K562 (cell line): Measurements from ENCODE around the gene TPD52L2. TPM values are rescaled to one million over a fixed set of nuclear protein-coding genes. Genes with fewer than 3 reads are reported as not detected.
A peak's percentile ranks its signal among the peaks of the same experiment; 100 is the strongest.

Experiments
- EP400 ChIP-seq: fragments of 450-650 bp; IDR thresholded peaks from 2 replicates; pipeline ENCODE4 v1.6.1; 2017; ENCODE audit warnings: antibody characterized with exemption, mild to moderate bottlenecking, moderate library complexity
- ILF3 ChIP-seq: fragments of 450-650 bp; IDR thresholded peaks from 2 replicates; pipeline ENCODE4 v1.6.1; 2018; ENCODE audit warnings: antibody characterized with exemption, mild to moderate bottlenecking, moderate library complexity, borderline replicate concordance
- JUN ChIP-seq, 2 experiments: sonication (generic) in 1 of 2; formaldehyde crosslinking in 1 of 2; IDR thresholded peaks; 2 replicates each; pipeline versions ENCODE4 v1.6.1 to v1.8.0; 2012 to 2022; ENCODE audit warnings: borderline replicate concordance in 2 of 2, mild to moderate bottlenecking in 2 of 2, improper control_type of control experiment in 1 of 2, low read depth in 1 of 2, low read length in 1 of 2, missing genetic modification reagents in 1 of 2
- NCOR1 ChIP-seq: fragments of 450-650 bp; IDR thresholded peaks from 2 replicates; pipeline ENCODE4 v1.6.1; 2016; ENCODE audit warnings: mild to moderate bottlenecking, moderate library complexity
- PCBP2 ChIP-seq: fragments of 200-400 bp; formaldehyde crosslinking; IDR thresholded peaks from 2 replicates; pipeline ENCODE4 v1.6.1; 2018; ENCODE audit warnings: low read length, low read depth, mild to moderate bottlenecking, moderate library complexity; ENCODE audit not compliant: poor library complexity, severe bottlenecking
- POLR2A ChIP-seq: fragments of 450-650 bp; conservative IDR thresholded peaks from 2 replicates; pipeline ENCODE4 v1.6.1; 2016
- RHOXF2B ChIP-seq: fragments of 250-450 bp; sonication (Bioruptor Pico); conservative IDR thresholded peaks from 2 replicates; pipeline ENCODE4 v1.5.1; 2021
- SRF ChIP-seq, 2 experiments: fragments of 250-450, 450-650 bp in 1 of 2; sonication (Bioruptor Pico) in 1 of 2; sonication (generic) in 1 of 2; formaldehyde crosslinking; IDR thresholded peaks; 2 replicates each; pipeline versions ENCODE4 v1.5.0 to v1.5.1; 2020 to 2022; ENCODE audit warnings: mild to moderate bottlenecking in 1 of 2, missing genetic modification reagents in 1 of 2
- U2AF1 ChIP-seq: fragments of 200-400 bp; formaldehyde crosslinking; optimal IDR thresholded peaks from 2 replicates; pipeline ENCODE3; 2017; ENCODE audit warnings: mild to moderate bottlenecking, low read depth, low read length, moderate library complexity
- ZBTB7A ChIP-seq: IDR thresholded peaks from 2 replicates; pipeline ENCODE4 v1.6.1; 2011; ENCODE audit warnings: low read depth, mild to moderate bottlenecking, low read length, moderate library complexity, borderline replicate concordance; ENCODE audit not compliant: control insufficient read depth
- ZNF316 ChIP-seq: fragments of 450-650 bp; IDR thresholded peaks from 2 replicates; pipeline ENCODE4 v1.6.1; 2016
- ZNF444 ChIP-seq: fragments of 250-450 bp; sonication (Bioruptor Pico); IDR thresholded peaks from 2 replicates; pipeline ENCODE4 v1.4.0; 2020; ENCODE audit warnings: mild to moderate bottlenecking, moderate library complexity
- polyA plus RNA-seq, 8 experiments: library from polyadenylated mRNA; depleted of rRNA in 4 of 8; stranded (reverse) in 5 of 8; unstranded in 3 of 8; fragments of >200 nt; fragmentation: Nextera tagmentation in 2 of 8; fragmentation: Illumina TruSeq in 1 of 8; extraction: Ambion mirVana in 2 of 8; extraction: Trizol in 1 of 8; gene quantifications; 2 replicates each; pipeline versions ENCODE4 v1.2.1 to v1.2.3, GENCODE V29; 2011 to 2014; ENCODE audit warnings: inconsistent platforms in 1 of 8, missing spikeins in 1 of 8
- total RNA-seq, 7 experiments: library from RNA; depleted of rRNA in 6 of 7; stranded (reverse); fragments of >200 nt in 6 of 7; fragmentation: Illumina TruSeq in 2 of 7; extraction: Trizol in 2 of 7; gene quantifications; 2 replicates each; pipeline versions ENCODE4 v1.2.1 to v1.2.3, GENCODE V29; 2011 to 2021; ENCODE audit warnings: low replicate concordance in 1 of 7
- TF ChIP-seq, protein P1 (sequence below): fragments of 250-450 bp; sonication (Bioruptor Pico); IDR thresholded peaks from 2 replicates; pipeline ENCODE4 v1.4.0; 2020; ENCODE audit warnings: mild to moderate bottlenecking, moderate library complexity
- TF ChIP-seq, protein P2 (sequence below): fragments of 250-450 bp; sonication (Bioruptor Pico); IDR thresholded peaks from 2 replicates; pipeline ENCODE4 v1.4.0; 2020
- TF ChIP-seq, protein P3 (sequence below), 2 experiments: fragments of 450-650 bp; conservative IDR thresholded peaks; 2 replicates each; pipeline ENCODE4 v1.6.1; 2017; ENCODE audit warnings: mild to moderate bottlenecking in 2 of 2, moderate library complexity in 2 of 2
- TF ChIP-seq, protein P4 (sequence below), 2 experiments: IDR thresholded peaks in 1 of 2; conservative IDR thresholded peaks in 1 of 2; 2 replicates each; pipeline ENCODE4 v1.6.1; 2016; ENCODE audit warnings: low read depth in 2 of 2, mild to moderate bottlenecking in 1 of 2, missing compliant biosample characterization in 1 of 2, missing genetic modification characterization in 1 of 2, moderate library complexity in 1 of 2

Gene TPD52L2
- total and polyA plus RNA-seq, 9 of the 15 experiments (the other 6 are each of a cell fraction or from before 2014, with no cell fraction given) = 1.9 to 117 (median 74.6) TPM

GRCh38 chr20:63822276-63822696, 42.8 kb upstream of the TPD52L2 start (continued):
- TF ChIP-seq JUN (IDR thresholded peaks at IDR 0.05; ENCODE audit: borderline replicate concordance, low read depth, low read length) = no peak
- no peak for TF ChIP-seq JUN (CRISPR knock-in tag; IDR thresholded peaks at IDR 0.05; ENCODE audit: borderline replicate concordance)
- TF ChIP-seq U2AF1 = no peak
- no peak for TF ChIP-seq ZNF444
- TF ChIP-seq, protein P1, sequence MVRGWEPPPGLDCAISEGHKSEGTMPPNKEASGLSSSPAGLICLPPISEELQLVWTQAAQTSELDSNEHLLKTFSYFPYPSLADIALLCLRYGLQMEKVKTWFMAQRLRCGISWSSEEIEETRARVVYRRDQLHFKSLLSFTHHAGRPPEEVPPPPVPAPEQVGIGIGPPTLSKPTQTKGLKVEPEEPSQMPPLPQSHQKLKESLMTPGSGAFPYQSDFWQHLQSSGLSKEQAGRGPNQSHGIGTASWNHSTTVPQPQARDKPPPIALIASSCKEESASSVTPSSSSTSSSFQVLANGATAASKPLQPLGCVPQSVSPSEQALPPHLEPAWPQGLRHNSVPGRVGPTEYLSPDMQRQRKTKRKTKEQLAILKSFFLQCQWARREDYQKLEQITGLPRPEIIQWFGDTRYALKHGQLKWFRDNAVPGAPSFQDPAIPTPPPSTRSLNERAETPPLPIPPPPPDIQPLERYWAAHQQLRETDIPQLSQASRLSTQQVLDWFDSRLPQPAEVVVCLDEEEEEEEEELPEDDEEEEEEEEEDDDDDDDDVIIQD (CRISPR knock-in tag) = no peak
- TF ChIP-seq ZNF316 = no peak
- TF ChIP-seq PCBP2 = no peak
- TF ChIP-seq, protein P2, sequence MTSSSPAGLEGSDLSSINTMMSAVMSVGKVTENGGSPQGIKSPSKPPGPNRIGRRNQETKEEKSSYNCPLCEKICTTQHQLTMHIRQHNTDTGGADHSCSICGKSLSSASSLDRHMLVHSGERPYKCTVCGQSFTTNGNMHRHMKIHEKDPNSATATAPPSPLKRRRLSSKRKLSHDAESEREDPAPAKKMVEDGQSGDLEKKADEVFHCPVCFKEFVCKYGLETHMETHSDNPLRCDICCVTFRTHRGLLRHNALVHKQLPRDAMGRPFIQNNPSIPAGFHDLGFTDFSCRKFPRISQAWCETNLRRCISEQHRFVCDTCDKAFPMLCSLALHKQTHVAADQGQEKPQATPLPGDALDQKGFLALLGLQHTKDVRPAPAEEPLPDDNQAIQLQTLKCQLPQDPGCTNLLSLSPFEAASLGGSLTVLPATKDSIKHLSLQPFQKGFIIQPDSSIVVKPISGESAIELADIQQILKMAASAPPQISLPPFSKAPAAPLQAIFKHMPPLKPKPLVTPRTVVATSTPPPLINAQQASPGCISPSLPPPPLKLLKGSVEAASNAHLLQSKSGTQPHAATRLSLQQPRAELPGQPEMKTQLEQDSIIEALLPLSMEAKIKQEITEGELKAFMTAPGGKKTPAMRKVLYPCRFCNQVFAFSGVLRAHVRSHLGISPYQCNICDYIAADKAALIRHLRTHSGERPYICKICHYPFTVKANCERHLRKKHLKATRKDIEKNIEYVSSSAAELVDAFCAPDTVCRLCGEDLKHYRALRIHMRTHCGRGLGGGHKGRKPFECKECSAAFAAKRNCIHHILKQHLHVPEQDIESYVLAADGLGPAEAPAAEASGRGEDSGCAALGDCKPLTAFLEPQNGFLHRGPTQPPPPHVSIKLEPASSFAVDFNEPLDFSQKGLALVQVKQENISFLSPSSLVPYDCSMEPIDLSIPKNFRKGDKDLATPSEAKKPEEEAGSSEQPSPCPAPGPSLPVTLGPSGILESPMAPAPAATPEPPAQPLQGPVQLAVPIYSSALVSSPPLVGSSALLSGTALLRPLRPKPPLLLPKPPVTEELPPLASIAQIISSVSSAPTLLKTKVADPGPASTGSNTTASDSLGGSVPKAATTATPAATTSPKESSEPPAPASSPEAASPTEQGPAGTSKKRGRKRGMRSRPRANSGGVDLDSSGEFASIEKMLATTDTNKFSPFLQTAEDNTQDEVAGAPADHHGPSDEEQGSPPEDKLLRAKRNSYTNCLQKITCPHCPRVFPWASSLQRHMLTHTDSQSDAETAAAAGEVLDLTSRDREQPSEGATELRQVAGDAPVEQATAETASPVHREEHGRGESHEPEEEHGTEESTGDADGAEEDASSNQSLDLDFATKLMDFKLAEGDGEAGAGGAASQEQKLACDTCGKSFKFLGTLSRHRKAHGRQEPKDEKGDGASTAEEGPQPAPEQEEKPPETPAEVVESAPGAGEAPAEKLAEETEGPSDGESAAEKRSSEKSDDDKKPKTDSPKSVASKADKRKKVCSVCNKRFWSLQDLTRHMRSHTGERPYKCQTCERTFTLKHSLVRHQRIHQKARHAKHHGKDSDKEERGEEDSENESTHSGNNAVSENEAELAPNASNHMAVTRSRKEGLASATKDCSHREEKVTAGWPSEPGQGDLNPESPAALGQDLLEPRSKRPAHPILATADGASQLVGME = no peak
- no peak for TF ChIP-seq NCOR1
- no peak for TF ChIP-seq SRF (CRISPR knock-in tag; IDR thresholded peaks at IDR 0.05)
- TF ChIP-seq, protein P3, sequence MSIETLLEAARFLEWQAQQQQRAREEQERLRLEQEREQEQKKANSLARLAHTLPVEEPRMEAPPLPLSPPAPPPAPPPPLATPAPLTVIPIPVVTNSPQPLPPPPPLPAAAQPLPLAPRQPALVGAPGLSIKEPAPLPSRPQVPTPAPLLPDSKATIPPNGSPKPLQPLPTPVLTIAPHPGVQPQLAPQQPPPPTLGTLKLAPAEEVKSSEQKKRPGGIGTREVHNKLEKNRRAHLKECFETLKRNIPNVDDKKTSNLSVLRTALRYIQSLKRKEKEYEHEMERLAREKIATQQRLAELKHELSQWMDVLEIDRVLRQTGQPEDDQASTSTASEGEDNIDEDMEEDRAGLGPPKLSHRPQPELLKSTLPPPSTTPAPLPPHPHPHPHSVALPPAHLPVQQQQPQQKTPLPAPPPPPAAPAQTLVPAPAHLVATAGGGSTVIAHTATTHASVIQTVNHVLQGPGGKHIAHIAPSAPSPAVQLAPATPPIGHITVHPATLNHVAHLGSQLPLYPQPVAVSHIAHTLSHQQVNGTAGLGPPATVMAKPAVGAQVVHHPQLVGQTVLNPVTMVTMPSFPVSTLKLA (conservative IDR thresholded peaks at IDR 0.05) = peak in 1 of 2 experiments; percentile 36; a peak in 1 of 4 replicates
- TF ChIP-seq RHOXF2B = no peak
- no peak for TF ChIP-seq ILF3
- TF ChIP-seq ZBTB7A = no peak; the same call in 1 of the 2 replicates
- TF ChIP-seq, protein P4, sequence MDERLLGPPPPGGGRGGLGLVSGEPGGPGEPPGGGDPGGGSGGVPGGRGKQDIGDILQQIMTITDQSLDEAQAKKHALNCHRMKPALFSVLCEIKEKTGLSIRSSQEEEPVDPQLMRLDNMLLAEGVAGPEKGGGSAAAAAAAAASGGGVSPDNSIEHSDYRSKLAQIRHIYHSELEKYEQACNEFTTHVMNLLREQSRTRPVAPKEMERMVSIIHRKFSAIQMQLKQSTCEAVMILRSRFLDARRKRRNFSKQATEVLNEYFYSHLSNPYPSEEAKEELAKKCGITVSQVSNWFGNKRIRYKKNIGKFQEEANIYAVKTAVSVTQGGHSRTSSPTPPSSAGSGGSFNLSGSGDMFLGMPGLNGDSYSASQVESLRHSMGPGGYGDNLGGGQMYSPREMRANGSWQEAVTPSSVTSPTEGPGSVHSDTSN (CRISPR knock-in tag; IDR thresholded peaks at IDR 0.05; ENCODE audit: low read depth) = peak; percentile 42; the same call in 1 of the 2 replicates
- TF ChIP-seq, protein P4 (tag; conservative IDR thresholded peaks at IDR 0.05; ENCODE audit: low read depth) = peak; percentile 84
- no peak for TF ChIP-seq POLR2A
- TF ChIP-seq EP400 = no peak
